ENCODE results near the gene SKIDA1.

The SKIDA1 gene

DNA sequence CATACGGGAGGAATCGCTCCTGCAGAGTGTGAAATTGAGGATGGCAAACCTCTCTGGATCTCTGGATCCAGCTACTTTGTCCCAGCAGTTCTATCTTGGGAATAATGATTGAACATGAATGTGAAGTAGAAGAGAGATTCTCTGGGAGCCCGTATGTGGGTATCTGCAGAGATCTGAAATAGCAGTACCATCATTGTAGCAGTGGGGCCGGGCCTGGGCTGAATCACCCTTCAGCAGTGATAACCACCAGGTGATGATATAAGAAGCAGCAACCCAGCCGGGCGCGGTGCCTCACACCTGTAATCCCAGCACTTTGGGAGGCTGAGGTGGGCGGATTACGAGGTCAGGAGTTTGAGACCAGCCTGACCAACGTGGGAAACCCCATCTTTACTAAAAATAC is 51.9 kb downstream of the SKIDA1 start:
- DNase-seq: no peak

DNA sequence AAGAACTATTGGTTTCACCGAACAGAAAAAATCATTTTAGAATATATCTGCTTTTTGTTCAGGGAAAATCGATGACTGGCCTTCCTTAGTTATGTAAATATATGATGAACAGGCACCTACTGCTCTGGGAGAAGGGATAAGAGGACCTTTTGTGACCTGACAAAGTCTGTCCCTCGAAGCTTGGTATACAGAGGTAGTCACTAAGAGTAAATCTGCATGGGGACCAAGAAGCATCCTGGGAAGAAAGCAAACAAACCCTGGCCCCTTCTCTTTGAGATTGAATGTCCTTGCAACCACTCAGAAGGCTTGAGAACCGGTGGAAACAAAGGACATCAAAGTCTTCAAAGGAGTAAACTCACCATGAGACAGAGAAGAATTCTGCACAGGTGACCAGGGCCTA is 52.3 kb downstream of the SKIDA1 start:
- no peak for DNase-seq

DNA sequence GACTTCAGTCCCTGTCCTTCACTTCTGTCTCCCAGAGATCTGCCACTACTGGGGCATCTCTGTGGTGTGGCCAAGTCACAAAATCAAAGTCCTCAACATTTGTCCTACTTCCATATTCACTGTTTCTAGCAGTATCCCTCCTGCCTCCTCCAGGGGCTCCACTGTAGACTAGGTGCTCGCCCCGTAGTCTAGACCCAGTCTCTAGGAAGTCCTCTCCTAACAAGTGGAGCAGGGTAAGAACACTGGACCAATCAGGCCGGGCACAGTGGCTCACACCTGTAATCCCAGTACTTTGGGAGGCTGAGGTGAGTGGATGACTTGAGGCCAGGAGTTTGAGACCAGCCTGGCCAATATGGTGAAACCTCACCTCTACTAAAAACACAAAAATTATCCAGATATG is 57.4 kb downstream of the SKIDA1 start:
- no peak for DNase-seq

GRCh38 chr10:21467633-21468032 is 57.8 kb downstream of the SKIDA1 start:
- DNase-seq: no peak

DNA sequence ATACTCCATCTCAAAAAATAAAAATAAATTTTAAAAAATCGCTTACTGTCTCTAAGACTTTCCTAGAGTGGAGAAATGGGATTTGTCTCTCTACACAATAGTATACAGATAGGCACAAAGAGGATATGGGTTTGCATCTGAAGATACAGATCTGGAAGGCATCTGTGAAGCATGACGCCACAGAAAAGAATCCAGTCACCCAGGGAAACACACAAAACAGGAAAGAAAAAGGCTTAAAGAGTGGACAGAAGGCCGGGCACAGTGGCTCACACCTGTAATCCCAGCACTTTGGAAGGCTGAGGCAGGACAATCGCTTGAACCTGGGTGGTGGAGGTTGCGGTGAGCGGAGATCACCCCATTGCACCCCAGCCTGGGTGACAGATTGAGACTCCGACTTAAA is 61.3 kb downstream of the SKIDA1 start:
- no peak for DNase-seq

Data from left hindlimb (tissue), 1 donor.